Stimulated activated CD8-positive, alpha-beta memory T cell treated with anti-CD3 and anti-CD28 coated beads, Interleukin-15, amount 100 ng/mL, for 1 hour (primary cell): ENCODE data around the gene VWA5B1.
"Not testable (repeated sequence)": the region's sequence is repeated elsewhere in the genome, so short reads cannot be mapped to it uniquely, and the experiment has no call there.

Experiments used
- DNase-seq: peaks from one replicate; pipeline ENCODE4 v3.0.0-alpha.2; 2020; ENCODE audit warnings: low read depth

Gene VWA5B1

GRCh38 chr1:20279509-20279908 lies 11.2 kb upstream of the VWA5B1 start:
- no peak for DNase-seq

GRCh38 chr1:20280341-20280740 lies 10.3 kb upstream of the VWA5B1 start:
- DNase-seq = no peak

- no peak for DNase-seq
Measured at GRCh38 chr1:20280906-20281305, 9.8 kb upstream of the VWA5B1 start.

GRCh38 chr1:20281801-20282200 lies 8.9 kb upstream of the VWA5B1 start:
- no peak for DNase-seq

DNA sequence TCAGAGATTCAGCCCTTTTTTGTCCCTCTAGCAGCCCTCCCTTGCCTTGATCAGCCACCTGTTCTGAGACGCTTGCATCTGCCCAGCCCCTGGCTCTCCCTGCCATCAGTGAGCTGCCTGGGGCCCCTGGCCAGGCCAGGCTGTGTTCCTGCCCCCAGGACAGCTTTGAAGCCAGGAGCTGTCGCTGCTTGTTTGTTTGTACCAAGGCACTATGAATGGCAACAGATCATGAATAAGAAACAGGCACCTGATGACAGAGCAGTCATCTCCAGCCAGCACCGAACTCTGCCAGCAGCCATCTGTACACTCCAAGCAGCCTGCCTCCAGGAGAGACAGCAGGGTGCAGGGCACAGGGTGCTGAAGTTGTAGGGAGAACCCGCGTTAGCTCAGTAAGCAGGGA lies 8.1 kb upstream of the VWA5B1 start:
- DNase-seq = no peak

GRCh38 chr1:20284046-20284445 lies 6.6 kb upstream of the VWA5B1 start:
- no peak for DNase-seq

GRCh38 chr1:20284625-20285024 lies 6.0 kb upstream of the VWA5B1 start:
- DNase-seq = no peak

DNA sequence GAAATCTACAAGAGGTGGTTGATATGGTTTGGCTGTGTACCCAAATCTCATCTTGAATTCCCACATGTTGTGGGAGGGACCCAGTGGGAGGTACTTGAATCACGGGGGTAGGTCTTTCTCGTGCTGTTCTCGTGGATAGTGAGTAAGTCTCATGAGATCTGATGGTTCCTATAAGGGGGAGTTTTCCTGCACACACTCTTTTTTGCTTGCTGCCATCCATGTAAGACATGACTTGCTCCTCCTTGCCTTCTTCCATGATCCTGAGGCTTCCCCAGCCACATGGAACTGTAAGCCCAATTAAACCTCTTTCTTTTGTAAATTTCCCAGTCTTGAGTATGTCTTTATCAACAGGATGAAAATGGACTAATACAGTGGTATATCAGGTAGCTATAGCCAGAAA lies 5.2 kb upstream of the VWA5B1 start:
- no peak for DNase-seq

- DNase-seq = not testable (repeated sequence)
Measured at GRCh38 chr1:20287696-20288095, 3.0 kb upstream of the VWA5B1 start.

GRCh38 chr1:20291645-20292084 lies 990 bp downstream of the VWA5B1 start:
- no peak for DNase-seq

- no peak for DNase-seq
Measured at GRCh38 chr1:20298626-20299025, 8.0 kb downstream of the VWA5B1 start.

- DNase-seq = no peak
Measured at GRCh38 chr1:20301463-20302107, 10.9 kb downstream of the VWA5B1 start.

GRCh38 chr1:20302108-20302471 lies 11.4 kb downstream of the VWA5B1 start:
- no peak for DNase-seq

GRCh38 chr1:20307026-20307425 lies 16.4 kb downstream of the VWA5B1 start:
- DNase-seq = no peak

DNA sequence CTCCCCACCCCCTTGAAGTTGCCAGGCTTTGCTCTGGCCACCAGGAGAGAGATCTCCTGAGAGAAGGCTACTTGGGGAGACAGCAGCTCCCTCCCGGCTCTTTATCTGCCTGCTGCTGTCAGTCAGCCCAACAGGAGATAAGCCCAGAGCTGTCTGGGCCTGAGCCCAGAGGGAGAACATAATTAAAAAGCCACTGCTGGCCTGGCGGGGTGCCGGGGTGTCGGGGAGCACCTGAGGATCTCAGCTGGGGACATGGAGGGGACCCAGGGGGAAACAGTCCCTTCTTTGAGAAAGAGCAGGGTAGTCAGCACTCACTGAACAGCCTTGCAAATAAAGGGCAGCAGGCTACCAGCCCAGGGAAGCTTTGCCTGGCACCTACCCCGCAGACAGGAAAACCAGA lies 17.9 kb downstream of the VWA5B1 start:
- no peak for DNase-seq

DNA sequence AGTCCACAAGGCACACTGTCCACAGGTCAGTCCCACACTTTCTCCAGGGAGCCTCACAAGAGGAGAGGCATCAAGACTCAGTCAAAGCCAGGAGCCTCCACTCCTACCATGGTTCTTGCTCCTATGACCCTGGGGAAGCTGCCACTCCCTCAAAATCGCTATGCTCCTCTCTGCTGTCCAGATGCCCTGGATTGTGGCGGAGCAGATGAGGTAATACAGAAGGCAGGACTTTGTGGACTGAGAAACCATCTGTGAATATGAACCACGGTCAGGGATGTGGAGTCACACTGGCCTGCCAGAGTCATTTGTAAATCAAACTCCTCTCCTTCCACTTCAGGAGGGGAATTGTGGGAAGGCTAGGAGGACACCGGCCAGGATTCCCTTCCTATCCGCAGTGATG lies 20.6 kb downstream of the VWA5B1 start:
- DNase-seq = no peak

- no peak for DNase-seq
Measured at GRCh38 chr1:20312310-20312709, 21.6 kb downstream of the VWA5B1 start.

DNA sequence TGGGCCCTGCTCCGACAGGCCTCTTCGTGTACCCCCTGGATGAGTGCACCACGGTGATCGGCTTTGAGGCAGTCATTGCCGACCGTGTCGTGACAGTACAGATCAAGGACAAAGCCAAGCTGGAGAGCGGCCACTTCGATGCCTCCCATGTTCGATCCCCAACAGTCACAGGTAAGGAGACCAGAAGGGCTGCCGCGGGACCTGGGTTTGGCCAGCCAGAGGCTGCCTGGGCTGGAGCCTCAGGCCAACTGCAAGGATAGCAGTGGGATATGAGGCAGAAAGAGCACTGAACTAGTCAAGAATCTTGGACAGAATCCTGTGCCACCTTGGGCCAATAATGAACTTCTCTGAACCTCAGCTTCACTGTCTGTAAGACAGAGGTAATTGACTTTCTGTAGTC lies 22.1 kb downstream of the VWA5B1 start:
- no peak for DNase-seq

GRCh38 chr1:20317471-20317870 lies 26.8 kb downstream of the VWA5B1 start:
- no peak for DNase-seq

DNA sequence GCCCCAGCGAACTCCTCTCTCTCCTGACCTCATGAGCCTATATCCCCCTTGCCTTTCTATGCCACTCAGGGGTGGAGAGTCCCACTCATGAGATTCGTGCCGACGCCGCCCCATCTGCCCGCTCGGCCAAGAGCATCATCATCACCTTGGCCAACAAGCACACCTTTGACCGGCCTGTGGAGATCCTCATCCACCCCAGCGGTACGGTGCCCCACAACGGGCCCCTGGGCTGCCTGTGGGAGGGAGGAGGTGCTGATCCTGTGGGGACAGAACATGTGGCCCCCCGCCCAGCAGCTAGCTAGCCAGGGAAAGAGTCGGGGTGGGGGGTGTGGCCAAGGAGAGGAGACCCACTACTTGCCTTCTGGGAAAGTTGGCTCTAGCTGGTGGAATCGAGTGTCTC lies 27.8 kb downstream of the VWA5B1 start:
- DNase-seq = no peak

DNA sequence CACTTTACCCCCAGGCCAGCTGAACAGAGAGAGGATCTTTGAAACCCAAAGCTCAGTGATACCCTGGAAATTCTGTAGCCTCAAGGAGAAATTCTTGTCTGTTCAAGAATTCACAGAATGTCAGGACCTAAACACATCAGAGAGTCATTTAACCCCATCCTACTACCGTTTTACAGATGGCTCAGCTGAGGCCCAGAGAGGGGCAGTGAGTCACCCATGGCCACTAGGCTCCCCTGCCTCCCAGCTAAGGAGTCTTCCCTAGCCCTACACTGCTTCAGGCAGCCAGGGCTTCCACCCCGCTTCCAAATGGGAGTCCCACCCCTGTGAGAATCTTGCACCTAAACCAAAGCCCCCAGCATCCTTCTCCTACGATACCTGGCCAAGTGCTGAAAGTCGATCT lies 28.3 kb downstream of the VWA5B1 start:
- no peak for DNase-seq

- no peak for DNase-seq
Measured at GRCh38 chr1:20319456-20320220, 29.0 kb downstream of the VWA5B1 start.

DNA sequence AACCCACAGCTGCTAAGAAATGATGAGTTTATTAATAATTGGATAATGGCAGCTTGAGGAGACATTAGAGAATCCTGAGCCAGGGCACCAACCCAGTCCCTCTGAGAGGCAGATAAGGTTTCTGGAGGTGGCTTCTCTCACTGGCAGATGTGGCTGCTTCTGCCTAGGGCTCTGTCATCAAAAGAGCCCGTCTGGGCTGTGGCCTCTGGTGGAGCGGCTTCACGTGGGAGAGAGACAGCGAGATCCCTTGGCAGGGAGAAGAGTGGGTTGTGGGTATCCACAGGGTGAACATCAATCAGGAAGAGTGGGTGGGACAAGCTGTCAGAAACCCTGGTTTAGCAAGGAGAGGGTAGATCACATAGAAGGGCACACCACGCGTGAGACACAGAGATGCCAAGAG lies 30.0 kb downstream of the VWA5B1 start:
- no peak for DNase-seq

- no peak for DNase-seq
Measured at GRCh38 chr1:20321573-20321972, 30.9 kb downstream of the VWA5B1 start.
